ENCODE measurements around the gene WDR81. TPM values are rescaled to one million over a fixed set of nuclear protein-coding genes. Genes with fewer than 3 reads are reported as not detected.
"Not testable (repeated sequence)": the region's sequence is repeated elsewhere in the genome, so short reads cannot be mapped to it uniquely, and the experiment has no call there.

The WDR81 gene
- total and polyA plus RNA-seq, 2 donors (not counting 3 experiments of a cell fraction or from before 2014, with no cell fraction given): 10.4 to 17.3 TPM

- H3K27ac ChIP-seq (ENCODE audit: insufficient read depth, low read depth, low read length): no peak overlapping the region
- CTCF ChIA-PET: interaction anchor here (1.0 to 2.4 kb wide), 6 partner anchors 10 to 45 kb away, joined by 3 to 9 read pairs (median 6); no protein-coding TSS in a partner anchor
- FAIRE-seq: peak; percentile 88
Observed at GRCh38 chr17:1764284-1764683, 39.8 kb downstream of the WDR81 start.

GRCh38 chr17:1764705-1765104, 40.2 kb downstream of the WDR81 start:
- H3K4me1 ChIP-seq (ENCODE audit: control insufficient read depth, extremely low read depth, insufficient read depth, low read length); DNase-seq (ENCODE audit: low read depth, low spot score); H3K9ac ChIP-seq (replicated peaks; ENCODE audit: extremely low read depth, insufficient read depth, low read length); FAIRE-seq; BruUV-seq (replicated peaks); H3K36me3 ChIP-seq (ENCODE audit: control insufficient read depth in 2 of 2, extremely low read depth in 1 of 2, insufficient read depth in 2 of 2, low read length in 2 of 2); H3K79me2 ChIP-seq (ENCODE audit: control insufficient read depth, insufficient read depth, low read length); H3K9me1 ChIP-seq (replicated peaks; ENCODE audit: control insufficient read depth, extremely low read depth, insufficient read depth, low read length); H3K9me3 ChIP-seq (replicated peaks; ENCODE audit: control insufficient read depth, insufficient read depth, low read length); H3K27me3 ChIP-seq (ENCODE audit: control insufficient read depth in 2 of 2, insufficient read depth in 2 of 2, low read length in 2 of 2); H3K4me3 ChIP-seq (replicated peaks in 1 of 3; ENCODE audit: insufficient read depth in 1 of 3, low read depth in 1 of 3, low read length in 3 of 3); intact Hi-C loops (cut with micrococcal nuclease); H4K20me1 ChIP-seq (replicated peaks; ENCODE audit: control insufficient read depth, extremely low read depth, insufficient read depth, low read length); H3K4me2 ChIP-seq (ENCODE audit: insufficient read depth, low read length); dilution Hi-C loops (cut with MboI; ENCODE audit: extremely low pct_ligation_motif_present, low sequenced_read_pairs); H3K27ac ChIP-seq (ENCODE audit: insufficient read depth, low read depth, low read length): not testable (repeated sequence)
- ChIA-PET CTCF (interaction anchor here (0.7 to 2.4 kb wide), 7 partner anchors 11 to 80 kb away, joined by 3 to 9 read pairs (median 5); no protein-coding TSS in a partner anchor), POLR2A (interaction anchor here (0.8 kb wide), 1 partner anchor 48 kb away, joined by 3 read pairs; no protein-coding TSS in a partner anchor)
- peak overlapping the region; percentile 91 for H2AFZ ChIP-seq (ENCODE audit: low read depth, low read length)

More at GRCh38 chr17:1764284-1764683, 39.8 kb downstream of the WDR81 start:
- TF ChIP-seq MAX (IDR thresholded peaks at IDR 0.05; ENCODE audit: insufficient read depth, insufficient read length) (peak; percentile 63), GATA2 (IDR thresholded peaks at IDR 0.05; ENCODE audit: insufficient read depth, insufficient read length, low read depth, low read length) (no peak), JUN (IDR thresholded peaks at IDR 0.05; ENCODE audit: borderline replicate concordance, insufficient read depth, insufficient read length, low read depth) (no peak)
- POLR2A ChIA-PET: interaction anchor here (0.8 kb wide), 1 partner anchor 47 kb away, joined by 3 read pairs; no protein-coding TSS in a partner anchor
- H3K4me3 ChIP-seq (replicated peaks in 1 of 3; ENCODE audit: insufficient read depth in 1 of 3, low read depth in 1 of 3, low read length in 3 of 3): no peak overlapping the region
- DNase-seq (ENCODE audit: low read depth, low spot score): peak; percentile 89
- no TSS peak for BruUV-seq (replicated peaks)
- H3K9me3 ChIP-seq (replicated peaks; ENCODE audit: control insufficient read depth, insufficient read depth, low read length): no peaks in the 10 kb centered on the region
- dilution Hi-C loops (cut with MboI; ENCODE audit: extremely low pct_ligation_motif_present, low sequenced_read_pairs) (no loop called here), intact Hi-C loops (cut with micrococcal nuclease) (no loop called here)
- H3K4me2 ChIP-seq (ENCODE audit: insufficient read depth, low read length): peak overlapping the region; percentile 21
- no peaks in the 10 kb centered on the region for H3K9me1 ChIP-seq (replicated peaks; ENCODE audit: control insufficient read depth, extremely low read depth, insufficient read depth, low read length)
- no peaks in the 10 kb centered on the region for H3K79me2 ChIP-seq (ENCODE audit: control insufficient read depth, insufficient read depth, low read length)
- H2AFZ ChIP-seq (ENCODE audit: low read depth, low read length): peak overlapping the region; percentile 91
- H3K27me3 ChIP-seq (ENCODE audit: control insufficient read depth in 2 of 2, insufficient read depth in 2 of 2, low read length in 2 of 2): no peaks in the 10 kb centered on the region
- H3K4me1 ChIP-seq (ENCODE audit: control insufficient read depth, extremely low read depth, insufficient read depth, low read length): peaks cover 4% of the 10 kb centered on the region
- no peaks in the 10 kb centered on the region for H4K20me1 ChIP-seq (replicated peaks; ENCODE audit: control insufficient read depth, extremely low read depth, insufficient read depth, low read length)
- no peaks in the 10 kb centered on the region for H3K36me3 ChIP-seq (ENCODE audit: control insufficient read depth in 2 of 2, extremely low read depth in 1 of 2, insufficient read depth in 2 of 2, low read length in 2 of 2)
- H3K9ac ChIP-seq (replicated peaks; ENCODE audit: extremely low read depth, insufficient read depth, low read length): no peak overlapping the region

All from endothelial cell of umbilical vein (primary cell).